CD4-positive, alpha-beta T cell (primary cell): Measurements from ENCODE around the gene HAUS2. TPM values are rescaled to one million over a fixed set of nuclear protein-coding genes. Genes with fewer than 3 reads are reported as not detected.

Source experiments
- ATAC-seq: fragments of 200-7000 bp; cut with Tn5 transposase; one replicate; pipeline ENCODE4 v1.10.0; 2022; ENCODE audit warnings: mild to moderate bottlenecking; ENCODE audit not compliant: poor library complexity
- CTCF ChIA-PET: fragments of 350-600 bp; sonication (Branson Sonifier 250); formaldehyde crosslinking; loops from one replicate; lab custom pipeline; 2021; ENCODE audit warnings: antibody characterized with exemption, inconsistent platforms; lab: Charles Lee
- POLR2A ChIA-PET: fragments of 350-600 bp; sonication (Branson Sonifier 250); formaldehyde crosslinking; loops from one replicate; lab custom pipeline; 2021; ENCODE audit warnings: antibody characterized with exemption, inconsistent platforms; lab: Charles Lee
- DNase-seq, 14 experiments: peaks; one replicate each; pipeline ENCODE4 v3.0.0-alpha.2; 2013 to 2020; ENCODE audit warnings: mixed read lengths in 2 of 14
- H3K27ac ChIP-seq, 2 donors: one replicate each; pipeline versions ENCODE4 v1.5.1 to v1.7.0; 2013; ENCODE audit warnings: low read length in 2 of 2, low read depth in 1 of 2, mild to moderate bottlenecking in 1 of 2
- H3K27me3 ChIP-seq, 2 experiments: 1 replicate in 1 of 2; 2 replicates in 1 of 2; pipeline versions ENCODE4 v1.6.1 to v1.7.0; 2013; ENCODE audit warnings: low read length in 2 of 2, control low read depth in 1 of 2, mild to moderate bottlenecking in 1 of 2, moderate library complexity in 1 of 2; ENCODE audit not compliant: insufficient read depth in 2 of 2, control insufficient read depth in 1 of 2
- H3K36me3 ChIP-seq: one replicate; pipeline ENCODE4 v1.6.1; 2013; ENCODE audit warnings: low read length, control low read depth; ENCODE audit not compliant: insufficient read depth
- H3K4me1 ChIP-seq: one replicate; pipeline ENCODE4 v1.6.1; 2013; ENCODE audit warnings: low read length, control low read depth; ENCODE audit not compliant: insufficient read depth
- H3K4me3 ChIP-seq: one replicate; pipeline ENCODE4 v1.5.1; 2013; ENCODE audit warnings: mild to moderate bottlenecking, low read length, moderate library complexity
- H3K9me3 ChIP-seq, 2 experiments: 1 replicate in 1 of 2; 2 replicates in 1 of 2; pipeline versions ENCODE4 v1.6.1 to v1.7.0; 2013; ENCODE audit warnings: low read length in 2 of 2, mild to moderate bottlenecking in 2 of 2, control low read depth in 1 of 2, moderate library complexity in 1 of 2; ENCODE audit not compliant: control insufficient read depth in 1 of 2, insufficient read depth in 1 of 2
- H3K27ac Mint-ChIP-seq: one replicate; pipeline ENCODE4 v1.8.0; 2020; ENCODE audit warnings: mixed read lengths
- H3K27me3 Mint-ChIP-seq: one replicate; pipeline ENCODE4 v1.8.0; 2021; ENCODE audit warnings: mixed read lengths
- H3K36me3 Mint-ChIP-seq: one replicate; pipeline ENCODE4 v1.8.0; 2021; ENCODE audit warnings: low read depth, mixed read lengths
- H3K4me1 Mint-ChIP-seq: one replicate; pipeline ENCODE4 v1.8.0; 2021; ENCODE audit warnings: low read depth, mixed read lengths
- H3K4me3 Mint-ChIP-seq: one replicate; pipeline ENCODE4 v1.8.0; 2020; ENCODE audit warnings: mild to moderate bottlenecking, mixed read lengths
- H3K9me3 Mint-ChIP-seq: one replicate; pipeline ENCODE4 v1.8.0; 2020; ENCODE audit warnings: mixed read lengths
- CTCF ChIP-seq: fragments of 200-600 bp; IDR thresholded peaks from one replicate; pipeline ENCODE4 v1.8.0; 2022; ENCODE audit warnings: antibody characterized with exemption, mild to moderate bottlenecking
- intact Hi-C, 2 experiments: fragments of 100-400 bp; cut with DNase I in 1 of 2; cut with micrococcal nuclease in 1 of 2; formaldehyde crosslinking; loops; one replicate each; pipeline versions ENCODE4 v1.15.1 to v1.9.0; 2023 to 2025; cut with DNase I, micrococcal nuclease
- polyA plus RNA-seq, 2 donors: library from polyadenylated mRNA; unstranded; fragments of 120-200 nt; gene quantifications; one replicate each; pipeline ENCODE4 v1.2.1, GENCODE V29; 2013
- total RNA-seq, 174 experiments: library from RNA in 2 of 174; stranded (reverse) in 2 of 174; gene quantifications; one replicate each; pipeline ENCODE4 v1.2.3 and lab custom pipeline; 2021 to 2026

The HAUS2 gene
- total RNA-seq = 10 to 100 TPM; 23.0 to 28.2 TPM
- 14.5 TPM for polyA plus RNA-seq (2013, experiment 1 of 2)
- 16.5 TPM for polyA plus RNA-seq (2013, experiment 2 of 2)
- 25.0 to 127 (median 43.7) reads per million in 172 experiments for total RNA-seq (lab: John Stamatoyannopoulos, UW)

- POLR2A ChIA-PET = interaction anchor here (0.7 to 3.3 kb wide), 14 partner anchors 9 to 558 kb away, joined by 3 to 29 read pairs (median 4); partner anchors contain the start of genes GANC, SNAP23, STARD9 and TMEM87A
- peak within 1 kb of the TSS; percentile 92 for H3K27ac Mint-ChIP-seq
- Histone ChIP-seq H3K36me3 (peaks cover 24% of the 10 kb centered on the region), H3K27ac (peak within 1 kb of the TSS; percentile 76 to 84), H3K4me3 (peak within 1 kb of the TSS; percentile 96), H3K4me1 (peaks cover 28% of the 10 kb centered on the region), H3K27me3 (no peaks in the 10 kb centered on the region), H3K9me3 (no peaks in the 10 kb centered on the region)
- CTCF ChIA-PET = interaction anchor here (1.0 to 1.2 kb wide), 3 partner anchors 27 to 378 kb away, joined by 3 to 5 read pairs (median 3); partner anchors contain the start of gene STARD9
- H3K27me3 Mint-ChIP-seq = no peaks in the 10 kb centered on the region
- H3K4me3 Mint-ChIP-seq = peak within 1 kb of the TSS; percentile 91
- no peaks in the 10 kb centered on the region for H3K9me3 Mint-ChIP-seq
- peaks cover 64% of the 10 kb centered on the region for H3K4me1 Mint-ChIP-seq
- peaks cover 49% of the 10 kb centered on the region for H3K36me3 Mint-ChIP-seq
- peak; percentile 72 to 93 (median 83) for DNase-seq
- TF ChIP-seq CTCF = no peak
- peak; percentile 78 for ATAC-seq
- intact Hi-C loops = loop anchor here (1.0 to 5.0 kb wide), 4 partner anchors 27 to 104 kb away; partner anchors contain the start of genes ZNF106 (in 2 of the 2) and STARD9 (in 1 of the 2)
Measured at GRCh38 chr15:42548249-42549031, at the start of gene HAUS2, which contains the start of gene LRRC57. TSS of gene HAUS2 (plus strand) at chr15:42548838. CDS start at chr15:42548873, 35 bp downstream. TSS of gene LRRC57 (minus strand) at chr15:42548793. CDS start at chr15:42548434, 359 bp downstream.

GRCh38 chr15:42499858-42500609, 48.6 kb upstream of the HAUS2 start:
- Histone ChIP-seq H3K27me3 (no peaks in the 10 kb centered on the region), H3K4me1 (peaks cover 26% of the 10 kb centered on the region), H3K4me3 (no peak overlapping the region), H3K27ac (no peak overlapping the region), H3K36me3 (peaks cover 2% of the 10 kb centered on the region), H3K9me3 (no peaks in the 10 kb centered on the region)
- DNase-seq = no peak
- H3K27ac Mint-ChIP-seq = no peak overlapping the region
- POLR2A ChIA-PET = interaction anchor here (1.4 to 1.7 kb wide), 2 partner anchors 9 to 49 kb away, joined by 4 to 8 read pairs; partner anchors contain the start of genes HAUS2, LRRC57 and ZNF106
- intact Hi-C loops = loop anchor here (2.0 to 10.0 kb wide), 8 partner anchors 43 to 1083 kb away; partner anchors contain the start of genes CDAN1 (in 1 of the 2), RTF1 (in 1 of the 2) and VPS39 (in 1 of the 2)
- CTCF ChIA-PET = interaction anchor here (1.0 kb wide), 1 partner anchor 78 kb away, joined by 3 read pairs; no protein-coding TSS in a partner anchor
- no peaks in the 10 kb centered on the region for H3K27me3 Mint-ChIP-seq
- peaks cover 53% of the 10 kb centered on the region for H3K4me1 Mint-ChIP-seq
- TF ChIP-seq CTCF = no peak
- ATAC-seq = no peak
- no peak overlapping the region for H3K4me3 Mint-ChIP-seq
- H3K36me3 Mint-ChIP-seq = peaks cover 8% of the 10 kb centered on the region
- no peaks in the 10 kb centered on the region for H3K9me3 Mint-ChIP-seq

- Histone ChIP-seq H3K4me3 (no peak overlapping the region), H3K27me3 (no peaks in the 10 kb centered on the region), H3K9me3 (no peaks in the 10 kb centered on the region), H3K36me3 (peaks cover 2% of the 10 kb centered on the region), H3K27ac (no peak overlapping the region), H3K4me1 (peaks cover 12% of the 10 kb centered on the region)
- H3K36me3 Mint-ChIP-seq = no peaks in the 10 kb centered on the region
- no peak overlapping the region for H3K27ac Mint-ChIP-seq
- TF ChIP-seq CTCF = no peak
- no peaks in the 10 kb centered on the region for H3K9me3 Mint-ChIP-seq
- peaks cover 33% of the 10 kb centered on the region for H3K4me1 Mint-ChIP-seq
- intact Hi-C loops = loop anchor here in 1 of 2 experiments (5.0 kb wide), 1 partner anchor 1085 kb away; the partner anchor contains the start of gene RTF1
- no peak overlapping the region for H3K4me3 Mint-ChIP-seq
- no peak for DNase-seq
- POLR2A ChIA-PET = no interaction called here
- no peaks in the 10 kb centered on the region for H3K27me3 Mint-ChIP-seq
- CTCF ChIA-PET = no interaction called here
- no peak for ATAC-seq
Measured at GRCh38 chr15:42502477-42502876, 46.2 kb upstream of the HAUS2 start.
